H1 (cell line): ENCODE data around the gene TMEM129. TPM values are rescaled to one million over a fixed set of nuclear protein-coding genes. Genes with fewer than 3 reads are reported as not detected.

Source experiments
- CTCF ChIA-PET: fragments of 300-600 bp; sonication (Branson Sonifier 250); formaldehyde crosslinking; loops from one replicate; lab custom pipeline; 2021; ENCODE audit not compliant: partially characterized antibody; lab: Charles Lee
- POLR2A ChIA-PET: fragments of 300-600 bp; sonication (Branson Sonifier 250); formaldehyde crosslinking; loops from one replicate; lab custom pipeline; 2021; ENCODE audit warnings: inconsistent platforms; ENCODE audit not compliant: partially characterized antibody; lab: Charles Lee
- DNase-seq, 2 experiments: peaks; one replicate each; pipeline versions ENCODE4 v3.0.0 to v3.0.0-alpha.2; 2010 to 2022; ENCODE audit warnings: low spot score in 2 of 2, low read depth in 1 of 2, mixed read lengths in 1 of 2
- FAIRE-seq: peaks from 2 replicates; lab custom pipeline; 2011; peaks lifted over from hg19 to GRCh38; lab: Jason Lieb, UNC
- H2AFZ ChIP-seq: 2 replicates; pipeline ENCODE4 v1.8.1; 2012; ENCODE audit warnings: low read length, inconsistent platforms
- H2AK5ac ChIP-seq: 2 replicates; pipeline ENCODE4 v1.6.1; 2013; ENCODE audit warnings: low read depth, low read length
- H2BK120ac ChIP-seq: replicated peaks from 2 replicates; pipeline ENCODE3; 2013; ENCODE audit warnings: low read depth, low read length, inconsistent platforms
- H2BK12ac ChIP-seq: 2 replicates; pipeline ENCODE4 v1.6.1; 2013; ENCODE audit warnings: low read depth, low read length
- H2BK15ac ChIP-seq: 2 replicates; pipeline ENCODE4 v1.6.1; 2013; ENCODE audit warnings: low read length
- H2BK20ac ChIP-seq: 2 replicates; pipeline ENCODE4 v1.6.1; 2013; ENCODE audit warnings: low read length
- H2BK5ac ChIP-seq: 2 replicates; pipeline ENCODE4 v1.6.1; 2013; ENCODE audit warnings: low read depth, low read length
- H3K14ac ChIP-seq: 2 replicates; pipeline ENCODE4 v1.6.1; 2013; ENCODE audit warnings: inconsistent platforms; ENCODE audit not compliant: insufficient read length
- H3K18ac ChIP-seq: 2 replicates; pipeline ENCODE4 v1.6.1; 2013; ENCODE audit warnings: low read length; ENCODE audit errors: extremely low read depth
- H3K23ac ChIP-seq: 2 replicates; pipeline ENCODE4 v1.6.1; 2013; ENCODE audit warnings: inconsistent platforms; ENCODE audit not compliant: insufficient read length
- H3K23me2 ChIP-seq: 2 replicates; pipeline ENCODE4 v1.6.1; 2013; ENCODE audit warnings: low read depth, low read length
- H3K27ac ChIP-seq: 2 replicates; pipeline ENCODE4 v1.6.1; 2011; ENCODE audit warnings: low read depth, low read length, inconsistent platforms
- H3K27me3 ChIP-seq, 4 experiments: replicated peaks in 1 of 4; 1 replicate in 1 of 4; 2 replicates in 3 of 4; pipeline versions ENCODE4 v1.6.1 to v1.8.1; 2011 to 2013; ENCODE audit warnings: low read length in 3 of 4, mild to moderate bottlenecking in 3 of 4, inconsistent platforms in 2 of 4, mixed read lengths in 2 of 4, moderate library complexity in 1 of 4; ENCODE audit not compliant: control insufficient read depth in 3 of 4, insufficient read depth in 3 of 4; ENCODE audit errors: extremely low read depth in 1 of 4
- H3K36me3 ChIP-seq, 4 experiments: 2 replicates each; pipeline versions ENCODE4 v1.6.1 to v1.8.1; 2011 to 2013; ENCODE audit warnings: mild to moderate bottlenecking in 4 of 4, low read length in 3 of 4, moderate library complexity in 2 of 4, control low read depth in 1 of 4, inconsistent platforms in 1 of 4; ENCODE audit not compliant: insufficient read depth in 4 of 4, control insufficient read depth in 2 of 4
- H3K4ac ChIP-seq: replicated peaks from 2 replicates; pipeline ENCODE3; 2013; ENCODE audit warnings: low read length, low read depth, mixed read lengths, inconsistent platforms; ENCODE audit not compliant: insufficient read length
- H3K4me1 ChIP-seq, 4 experiments: replicated peaks in 1 of 4; 1 replicate in 1 of 4; 2 replicates in 3 of 4; pipeline versions ENCODE4 v1.6.1 to v1.8.1; 2011 to 2013; ENCODE audit warnings: low read length in 3 of 4, inconsistent platforms in 2 of 4, mixed read lengths in 1 of 4; ENCODE audit not compliant: insufficient read depth in 4 of 4, control insufficient read depth in 3 of 4
- H3K4me2 ChIP-seq, 2 experiments: 2 replicates each; pipeline versions ENCODE4 v1.6.1 to v1.8.1; 2011 to 2013; ENCODE audit warnings: low read depth in 2 of 2, low read length in 2 of 2, control low read depth in 1 of 2, inconsistent platforms in 1 of 2, mild to moderate bottlenecking in 1 of 2; ENCODE audit not compliant: insufficient read depth in 1 of 2
- H3K4me3 ChIP-seq, 4 experiments: fragments of 200-600, 300-600 bp in 1 of 4; sonication (generic), shearing (Covaris generic), sonication (Bioruptor Twin) in 1 of 4; 2 replicates each; pipeline versions ENCODE4 v1.5.1 to v1.8.1; 2011 to 2016; ENCODE audit warnings: low read length in 4 of 4, low read depth in 3 of 4, control low read depth in 2 of 4, inconsistent platforms in 2 of 4, mild to moderate bottlenecking in 2 of 4, mixed read lengths in 1 of 4, moderate library complexity in 1 of 4; ENCODE audit not compliant: insufficient read depth in 2 of 4; ENCODE audit errors: extremely low read depth in 1 of 4
- H3K56ac ChIP-seq: replicated peaks from 2 replicates; pipeline ENCODE3; 2013; ENCODE audit warnings: low read depth, mild to moderate bottlenecking, mixed read lengths, low read length, inconsistent platforms; ENCODE audit not compliant: insufficient read length
- H3K79me1 ChIP-seq: 2 replicates; pipeline ENCODE4 v1.6.1; 2013; ENCODE audit warnings: low read depth, low read length, control low read depth
- H3K79me2 ChIP-seq, 2 experiments: 2 replicates each; pipeline versions ENCODE4 v1.6.1 to v1.8.1; 2012 to 2013; ENCODE audit warnings: low read length in 2 of 2, mild to moderate bottlenecking in 2 of 2, inconsistent platforms in 1 of 2; ENCODE audit not compliant: insufficient read depth in 2 of 2, control insufficient read depth in 1 of 2
- H3K9ac ChIP-seq, 4 experiments: replicated peaks in 1 of 4; 1 replicate in 1 of 4; 2 replicates in 3 of 4; pipeline versions ENCODE4 v1.6.1 to v1.8.1; 2011 to 2013; ENCODE audit warnings: low read depth in 3 of 4, low read length in 3 of 4, control low read depth in 2 of 4, mild to moderate bottlenecking in 2 of 4, moderate library complexity in 2 of 4, inconsistent platforms in 1 of 4; ENCODE audit errors: extremely low read depth in 1 of 4
- H3K9me3 ChIP-seq, 2 experiments: 2 replicates each; pipeline versions ENCODE4 v1.6.1 to v1.8.1; 2012 to 2013; ENCODE audit warnings: mild to moderate bottlenecking in 2 of 2, moderate library complexity in 2 of 2, control low read depth in 1 of 2, inconsistent platforms in 1 of 2, low read depth in 1 of 2, low read length in 1 of 2, mixed read lengths in 1 of 2; ENCODE audit not compliant: insufficient read depth in 2 of 2
- H4K20me1 ChIP-seq, 2 experiments: replicated peaks in 1 of 2; 2 replicates each; pipeline versions ENCODE3 to v1.8.1; 2011 to 2013; ENCODE audit warnings: inconsistent platforms in 2 of 2, low read length in 2 of 2, mild to moderate bottlenecking in 1 of 2; ENCODE audit not compliant: insufficient read depth in 2 of 2, control insufficient read depth in 1 of 2
- H4K5ac ChIP-seq: 2 replicates; pipeline ENCODE4 v1.6.1; 2013; ENCODE audit warnings: low read length, low read depth, mixed read lengths, inconsistent platforms; ENCODE audit not compliant: insufficient read length
- H4K8ac ChIP-seq: 2 replicates; pipeline ENCODE4 v1.8.0; 2013; ENCODE audit warnings: mild to moderate bottlenecking, moderate library complexity, low read length, inconsistent platforms; ENCODE audit not compliant: insufficient read depth; ENCODE audit errors: extremely low read depth
- H4K91ac ChIP-seq: replicated peaks from 2 replicates; pipeline ENCODE3; 2013; ENCODE audit warnings: low read length, mixed read lengths, inconsistent platforms; ENCODE audit not compliant: insufficient read length
- BACH1 ChIP-seq: IDR thresholded peaks from 2 replicates; pipeline ENCODE4 v1.6.1; 2012; ENCODE audit warnings: low read length, improper control_type of control experiment
- CBX5 ChIP-seq: fragments of 300-800, 300-1000 bp; sonication (generic); IDR thresholded peaks from 2 replicates; pipeline ENCODE4 v1.7.1; 2016; ENCODE audit warnings: antibody characterized with exemption, low read length, low read depth
- CTCF ChIP-seq, 3 experiments: IDR thresholded peaks; 1 replicate in 2 of 3; 2 replicates in 1 of 3; pipeline versions ENCODE4 v1.5.1 to v1.6.1; 2011; ENCODE audit warnings: low read length in 3 of 3, mild to moderate bottlenecking in 3 of 3, inconsistent platforms in 2 of 3, low read depth in 1 of 3, moderate library complexity in 1 of 3; ENCODE audit not compliant: insufficient read depth in 1 of 3; ENCODE audit errors: control extremely low read depth in 1 of 3
- EGR1 ChIP-seq: IDR thresholded peaks from 2 replicates; pipeline ENCODE4 v1.6.1; 2011; ENCODE audit warnings: low read depth, low read length, borderline replicate concordance
- HDAC2 ChIP-seq, 2 experiments: fragments of 300-600 bp in 1 of 2; sonication (generic) in 1 of 2; IDR thresholded peaks; 2 replicates each; pipeline ENCODE4 v1.6.1; 2011 to 2012; ENCODE audit warnings: low read depth in 2 of 2, low read length in 2 of 2, mild to moderate bottlenecking in 2 of 2, moderate library complexity in 2 of 2, borderline replicate concordance in 1 of 2, inconsistent platforms in 1 of 2
- JUND ChIP-seq: IDR thresholded peaks from 2 replicates; pipeline ENCODE4 v1.6.1; 2011; ENCODE audit warnings: mild to moderate bottlenecking, improper control_type of control experiment, low read length
- KDM1A ChIP-seq: fragments of 200-600, 300-600 bp; sonication (generic); IDR thresholded peaks from 2 replicates; pipeline ENCODE4 v1.7.1; 2016; ENCODE audit warnings: mild to moderate bottlenecking, low read length, borderline replicate concordance
- SIN3A ChIP-seq, 2 experiments: IDR thresholded peaks in 1 of 2; conservative IDR thresholded peaks in 1 of 2; 2 replicates each; pipeline ENCODE4 v1.6.1; 2011 to 2012; ENCODE audit warnings: low read length in 2 of 2, improper control_type of control experiment in 1 of 2, low read depth in 1 of 2, mild to moderate bottlenecking in 1 of 2
- TAF7 ChIP-seq: optimal IDR thresholded peaks from 2 replicates; pipeline ENCODE3; 2011; ENCODE audit warnings: low read depth, mild to moderate bottlenecking, inconsistent platforms, low read length, moderate library complexity, borderline replicate concordance
- WGBS, 2 experiments: shearing (Covaris generic) in 1 of 2; methylation state at CpG; one replicate each; pipeline versions ENCODE4 v1.1.6 to v1.1.7; 2013 to 2015; ENCODE audit warnings: low lambda C conversion rate in 2 of 2, mixed read lengths in 2 of 2, inconsistent platforms in 1 of 2, low coverage in 1 of 2, missing lambda C conversion rate in 1 of 2; ENCODE audit not compliant: insufficient replicate concordance in 2 of 2, insufficient coverage in 1 of 2, insufficient read length in 1 of 2; ENCODE audit errors: extremely low coverage in 1 of 2, missing lambda C conversion rate in 1 of 2; 5-methylcytosine and 5-hydroxymethylcytosine counted together
- polyA plus RNA-seq, 7 experiments: library from polyadenylated mRNA; depleted of rRNA in 3 of 7; stranded (reverse) in 5 of 7; unstranded in 2 of 7; fragments of >200 nt in 5 of 7; fragments of 200-250 nt in 2 of 7; gene quantifications; 1 replicate in 5 of 7; 2 replicates in 1 of 7; 4 replicates in 1 of 7; pipeline versions ENCODE4 v1.2.1 to v1.2.3, GENCODE V29; 2011 to 2013; ENCODE audit warnings: missing spikeins in 2 of 7, mixed read lengths in 2 of 7
- total RNA-seq: library from RNA; stranded (reverse); fragmentation: NEBNext Ultra II Directional; extraction: Animal tissue kit (Norgen Biotek cat#: 25700); gene quantifications from 2 replicates; pipeline ENCODE4 v1.2.1, GENCODE V29; 2021

The TMEM129 gene
- total and polyA plus RNA-seq, 2 of the 8 experiments (the other 6 are each of a cell fraction or from before 2014, with no cell fraction given) = 31.5 to 58.7 TPM

- no peak overlapping the region for H3K23ac ChIP-seq
- H3K4me3 ChIP-seq = no peak overlapping the region
- no peak overlapping the region for H2BK15ac ChIP-seq
- FAIRE-seq (no peak), DNase-seq (no peak)
- no peak overlapping the region for H4K5ac ChIP-seq
- 90% methylated on average over 8 of the region's 8 CpGs; no CpG with 5 or more reads in 1 of the 2 experiments for WGBS, 2 experiments
- H3K56ac ChIP-seq = no peak overlapping the region
- no peaks in the 10 kb centered on the region for H3K9me3 ChIP-seq
- H2BK12ac ChIP-seq = 0 out of 2 replicates have a peak overlapping the region, but pooled peaks have one; percentile 9
- H3K14ac ChIP-seq = no peak overlapping the region
- no peak overlapping the region for H3K4me2 ChIP-seq
- no peaks in the 10 kb centered on the region for H3K23me2 ChIP-seq
- no peak overlapping the region for H3K27ac ChIP-seq
- ChIA-PET CTCF (interaction anchor here (0.6 to 52.9 kb wide), 11 partner anchors 21 to 661 kb away, joined by 3 to 2507 read pairs (median 4); partner anchors contain the start of gene FGFR3), POLR2A (interaction anchor here (0.7 to 2.5 kb wide), 14 partner anchors 8 to 58 kb away, joined by 3 to 8 read pairs (median 4); no protein-coding TSS in a partner anchor)
- H3K79me1 ChIP-seq = no peaks in the 10 kb centered on the region
- H2AK5ac ChIP-seq = no peak overlapping the region
- no peak overlapping the region for H2AFZ ChIP-seq
- no peak overlapping the region for H3K9ac ChIP-seq
- H2BK20ac ChIP-seq = peak overlapping the region; percentile 32; the same call in 1 of the 2 replicates
- no peaks in the 10 kb centered on the region for H3K36me3 ChIP-seq
- H4K20me1 ChIP-seq = no peaks in the 10 kb centered on the region
- peaks cover 0 to 12% (median 7%) of the 10 kb centered on the region in 4 experiments; a peak in 4 of 7 replicates for H3K4me1 ChIP-seq
- H3K79me2 ChIP-seq = no peaks in the 10 kb centered on the region
- no peak overlapping the region for H4K8ac ChIP-seq
- 0 out of 2 replicates have a peak overlapping the region, but pooled peaks have one; percentile 44 for H2BK5ac ChIP-seq
- peaks cover 0 to 4% (median 0%) of the 10 kb centered on the region in 4 experiments; a peak in 2 of 7 replicates for H3K27me3 ChIP-seq
- no peak overlapping the region for H2BK120ac ChIP-seq
- peak overlapping the region; percentile 22 for H4K91ac ChIP-seq
- no peak overlapping the region for H3K4ac ChIP-seq
- no peak overlapping the region; the same call in none of the 2 replicates for H3K18ac ChIP-seq
- TF ChIP-seq CBX5 (no peak), BACH1 (no peak), KDM1A (no peak), SIN3A (conservative IDR thresholded peaks at IDR 0.05 in 1 of 2, IDR thresholded peaks at IDR 0.05 in 1 of 2; ENCODE audit: low read depth in 1 of 2, low read length in 2 of 2) (no peak), CTCF (IDR thresholded peaks at IDR 0.05; ENCODE audit: control extremely low read depth in 1 of 3, insufficient read depth in 1 of 3, low read depth in 1 of 3, low read length in 3 of 3) (no peak), EGR1 (no peak), HDAC2 (IDR thresholded peaks at IDR 0.05; ENCODE audit: borderline replicate concordance in 1 of 2, low read depth in 2 of 2, low read length in 2 of 2) (no peak), JUND (no peak), TAF7 (no peak)
Measured at GRCh38 chr4:1751919-1752283, 30.8 kb upstream of the TMEM129 start.
